Activated T-cell treated with anti-CD3 and anti-CD28 coated beads for 24 hours (primary cell): ENCODE measurements around the gene SOX18.
"Not testable (repeated sequence)": the region's sequence is repeated elsewhere in the genome, so short reads cannot be mapped to it uniquely, and the experiment has no call there.

Experiments used
- DNase-seq: peaks from one replicate; pipeline ENCODE4 v3.0.0-alpha.2; 2020; ENCODE audit warnings: low read depth

The SOX18 gene

GRCh38 chr20:64022671-64023360 lies 26.6 kb downstream of the SOX18 start:
- no peak for DNase-seq

GRCh38 chr20:64021124-64021975 lies 28.1 kb downstream of the SOX18 start:
- no peak for DNase-seq

- no peak for DNase-seq
Measured at GRCh38 chr20:64015635-64016034, 33.8 kb downstream of the SOX18 start.

GRCh38 chr20:64012385-64013154 lies 36.9 kb downstream of the SOX18 start:
- DNase-seq: not testable (repeated sequence)

GRCh38 chr20:64011366-64011779 lies 38.1 kb downstream of the SOX18 start:
- no peak for DNase-seq

GRCh38 chr20:64010711-64011237 lies 38.7 kb downstream of the SOX18 start:
- DNase-seq: no peak

- DNase-seq: no peak
Measured at GRCh38 chr20:64009811-64010387, 39.5 kb downstream of the SOX18 start.

- DNase-seq: no peak
Measured at GRCh38 chr20:64006902-64007301, 42.5 kb downstream of the SOX18 start.

- DNase-seq: no peak
Measured at GRCh38 chr20:64006490-64006889, 42.9 kb downstream of the SOX18 start.

- no peak for DNase-seq
Measured at GRCh38 chr20:64005394-64005793, 44.0 kb downstream of the SOX18 start.

GRCh38 chr20:64003960-64004725 lies 45.3 kb downstream of the SOX18 start:
- no peak for DNase-seq

GRCh38 chr20:64001607-64002011 lies 47.8 kb downstream of the SOX18 start:
- no peak for DNase-seq

- no peak for DNase-seq
Measured at GRCh38 chr20:64000906-64001305, 48.5 kb downstream of the SOX18 start.
